ENCODE measurements around the gene PTPRN2.

The PTPRN2 gene

GRCh38 chr7:158317238-158318205, 270.1 kb downstream of the PTPRN2 start:
- H3K4me3 ChIP-seq (ENCODE audit: low read depth, low read length) = no peak overlapping the region
- in situ Hi-C loops (cut with HindIII; ENCODE audit: low sequenced_read_pairs) = no loop called here
- DNase-seq (ENCODE audit: low read depth) = no peak
- TF ChIP-seq, protein P1, sequence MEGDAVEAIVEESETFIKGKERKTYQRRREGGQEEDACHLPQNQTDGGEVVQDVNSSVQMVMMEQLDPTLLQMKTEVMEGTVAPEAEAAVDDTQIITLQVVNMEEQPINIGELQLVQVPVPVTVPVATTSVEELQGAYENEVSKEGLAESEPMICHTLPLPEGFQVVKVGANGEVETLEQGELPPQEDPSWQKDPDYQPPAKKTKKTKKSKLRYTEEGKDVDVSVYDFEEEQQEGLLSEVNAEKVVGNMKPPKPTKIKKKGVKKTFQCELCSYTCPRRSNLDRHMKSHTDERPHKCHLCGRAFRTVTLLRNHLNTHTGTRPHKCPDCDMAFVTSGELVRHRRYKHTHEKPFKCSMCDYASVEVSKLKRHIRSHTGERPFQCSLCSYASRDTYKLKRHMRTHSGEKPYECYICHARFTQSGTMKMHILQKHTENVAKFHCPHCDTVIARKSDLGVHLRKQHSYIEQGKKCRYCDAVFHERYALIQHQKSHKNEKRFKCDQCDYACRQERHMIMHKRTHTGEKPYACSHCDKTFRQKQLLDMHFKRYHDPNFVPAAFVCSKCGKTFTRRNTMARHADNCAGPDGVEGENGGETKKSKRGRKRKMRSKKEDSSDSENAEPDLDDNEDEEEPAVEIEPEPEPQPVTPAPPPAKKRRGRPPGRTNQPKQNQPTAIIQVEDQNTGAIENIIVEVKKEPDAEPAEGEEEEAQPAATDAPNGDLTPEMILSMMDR (IDR thresholded peaks at IDR 0.05; ENCODE audit: low read depth, low read length, missing control alignments) = no peak

DNA sequence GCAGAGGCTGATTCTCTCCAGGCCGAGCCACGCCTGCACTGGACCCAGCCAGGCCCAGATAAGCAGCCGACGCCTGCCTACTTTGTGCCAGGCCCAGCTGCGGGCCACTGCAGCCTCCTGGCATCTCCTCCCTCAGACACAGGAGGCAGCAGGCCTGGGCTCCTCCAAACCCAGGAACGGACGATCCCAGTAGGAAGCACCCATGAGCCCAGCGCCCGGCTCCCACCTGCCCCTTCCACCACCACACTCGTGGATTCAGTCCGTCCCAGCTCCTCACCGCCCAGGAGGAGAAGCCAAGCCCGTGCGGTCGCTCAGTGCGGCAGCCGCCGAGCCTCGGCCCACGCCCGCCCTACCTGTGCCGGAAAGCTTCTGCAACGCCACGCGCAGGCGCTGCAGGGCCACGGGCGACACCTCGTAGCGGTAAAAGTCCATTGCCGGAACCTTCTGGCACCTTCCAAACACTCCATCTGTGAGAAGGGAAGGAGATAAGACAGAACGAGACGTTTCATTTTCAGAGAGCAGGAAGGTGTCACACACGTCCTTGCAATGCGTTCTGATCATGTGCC, 271.1 kb downstream of the PTPRN2 start:
- no peak for DNase-seq (ENCODE audit: low read depth)
- TF ChIP-seq, protein P1 (IDR thresholded peaks at IDR 0.05; ENCODE audit: low read depth, low read length, missing control alignments) = no peak
- in situ Hi-C loops (cut with HindIII; ENCODE audit: low sequenced_read_pairs) = no loop called here
- no peak overlapping the region for H3K4me3 ChIP-seq (ENCODE audit: low read depth, low read length)

GRCh38 chr7:158315881-158316280, 271.7 kb downstream of the PTPRN2 start:
- TF ChIP-seq, protein P1 (IDR thresholded peaks at IDR 0.05; ENCODE audit: low read depth, low read length, missing control alignments) = no peak
- H3K4me3 ChIP-seq (ENCODE audit: low read depth, low read length) = no peak overlapping the region
- in situ Hi-C loops (cut with HindIII; ENCODE audit: low sequenced_read_pairs) = no loop called here
- no peak for DNase-seq (ENCODE audit: low read depth)

DNA sequence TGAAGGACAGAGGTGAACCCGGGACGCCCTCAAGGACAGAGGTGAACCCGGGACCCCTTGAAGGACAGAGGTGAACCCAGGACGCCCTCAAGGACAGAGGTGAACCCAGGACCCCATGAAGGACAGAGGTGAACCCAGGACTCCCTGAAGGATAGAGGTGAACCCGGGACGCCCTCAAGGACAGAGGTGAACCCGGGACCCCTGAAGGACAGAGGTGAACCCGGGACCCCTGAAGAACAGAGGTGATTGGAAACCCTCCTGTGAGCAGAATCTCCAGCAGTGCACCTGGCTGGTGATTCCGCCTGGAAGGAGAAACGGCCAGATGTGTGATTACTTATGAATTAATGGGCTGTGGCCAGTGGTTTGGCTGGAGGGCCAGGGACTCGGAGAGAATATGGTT, 272.3 kb downstream of the PTPRN2 start:
- no peak for DNase-seq (ENCODE audit: low read depth)
- in situ Hi-C loops (cut with HindIII; ENCODE audit: low sequenced_read_pairs) = no loop called here
- H3K4me3 ChIP-seq (ENCODE audit: low read depth, low read length) = no peak overlapping the region
- TF ChIP-seq, protein P1 (IDR thresholded peaks at IDR 0.05; ENCODE audit: low read depth, low read length, missing control alignments) = no peak

DNA sequence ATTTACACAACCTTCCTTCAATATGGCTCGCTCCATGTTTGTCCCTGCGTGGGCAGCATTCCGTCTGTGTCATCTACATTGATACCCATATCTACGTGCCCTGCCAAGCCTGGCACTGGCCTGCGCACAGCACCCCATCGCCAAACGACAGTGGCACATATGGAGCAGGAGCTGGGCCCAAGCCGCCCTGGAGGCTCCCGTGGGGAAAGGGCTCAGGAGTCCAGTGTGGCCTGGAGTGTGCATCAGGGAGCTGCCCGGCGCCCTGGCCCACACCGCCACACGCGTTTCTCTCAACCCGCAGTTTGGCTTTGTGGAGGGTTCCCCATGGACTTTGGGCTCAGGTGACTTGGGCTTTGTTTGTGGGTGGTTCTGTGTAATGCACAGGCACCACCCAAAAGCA, 273.2 kb downstream of the PTPRN2 start:
- in situ Hi-C loops (cut with HindIII; ENCODE audit: low sequenced_read_pairs) = no loop called here
- TF ChIP-seq, protein P1 (IDR thresholded peaks at IDR 0.05; ENCODE audit: low read depth, low read length, missing control alignments) = no peak
- DNase-seq (ENCODE audit: low read depth) = no peak
- H3K4me3 ChIP-seq (ENCODE audit: low read depth, low read length) = no peak overlapping the region

- H3K4me3 ChIP-seq (ENCODE audit: low read depth, low read length) = no peak overlapping the region
- DNase-seq (ENCODE audit: low read depth) = no peak
- TF ChIP-seq, protein P1 (IDR thresholded peaks at IDR 0.05; ENCODE audit: low read depth, low read length, missing control alignments) = no peak
- in situ Hi-C loops (cut with HindIII; ENCODE audit: low sequenced_read_pairs) = no loop called here
Observed at GRCh38 chr7:158313931-158314330, 273.7 kb downstream of the PTPRN2 start.

Data from astrocyte of the cerebellum (primary cell).